ENCODE measurements around the gene MVD.

The MVD gene

DNA sequence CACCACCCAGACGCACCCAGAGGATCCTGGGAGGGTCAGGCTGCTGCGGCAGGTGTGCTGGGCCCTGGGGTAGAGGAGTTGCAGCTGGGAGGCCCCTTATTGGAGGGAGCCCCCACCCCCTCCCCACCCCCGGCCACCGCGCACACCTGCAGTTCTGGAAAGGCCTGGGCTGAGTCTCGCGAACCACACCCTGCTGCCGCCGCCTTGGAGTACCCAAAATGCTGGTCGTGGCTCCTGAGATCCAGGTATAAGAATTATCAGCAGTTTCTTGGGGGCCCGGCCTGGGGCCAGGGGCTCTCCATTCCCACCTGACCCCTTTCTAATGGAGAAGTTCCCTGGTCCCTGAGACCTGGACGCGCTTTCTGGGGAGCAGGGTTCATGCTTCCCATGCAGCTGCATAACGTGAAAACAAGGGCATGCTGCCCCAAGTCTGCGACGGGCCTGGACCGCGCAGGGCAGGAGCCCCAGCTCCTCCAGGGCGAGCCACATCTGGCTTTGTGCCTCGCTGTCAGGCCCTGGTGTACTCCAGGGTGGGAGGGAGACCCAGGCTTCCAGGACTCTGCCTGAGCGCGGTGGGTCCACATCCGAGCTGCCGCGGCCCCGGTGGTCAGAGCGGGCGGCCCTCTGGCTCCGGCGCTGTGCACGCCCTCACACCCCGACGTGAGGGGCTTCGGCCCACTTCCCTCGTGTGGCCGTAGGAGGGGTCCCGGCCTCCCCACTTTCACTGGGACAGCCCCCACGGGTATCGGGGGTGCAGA lies 30.7 kb upstream of the MVD start:
- no peak for DNase-seq
- no peaks in the 10 kb centered on the region for H3K9me3 Mint-ChIP-seq
- H3K36me3 Mint-ChIP-seq (ENCODE audit: insufficient read depth) = peaks cover 57% of the 10 kb centered on the region
- H3K27ac Mint-ChIP-seq = peak overlapping the region in 1 of 2 donors; percentile 90
- H3K27me3 Mint-ChIP-seq = no peaks in the 10 kb centered on the region
- peaks cover 7 to 37% of the 10 kb centered on the region in 2 donors for H3K4me1 Mint-ChIP-seq (ENCODE audit: low read depth in 2 of 2)
- H3K4me3 Mint-ChIP-seq = peak overlapping the region in 1 of 2 donors; percentile 14
- ATAC-seq (replicated peaks) = no peak

- Mint-ChIP-seq H3K4me1 (ENCODE audit: low read depth in 2 of 2) (peaks cover 7 to 35% of the 10 kb centered on the region in 2 donors), H3K27me3 (no peaks in the 10 kb centered on the region), H3K36me3 (ENCODE audit: insufficient read depth) (peaks cover 57% of the 10 kb centered on the region), H3K9me3 (no peaks in the 10 kb centered on the region), H3K27ac (peak overlapping the region in 1 of 2 donors; percentile 38), H3K4me3 (peak overlapping the region in 1 of 2 donors; percentile 64)
- ATAC-seq (replicated peaks) (peak; percentile 41), DNase-seq (no peak)
These were observed 30.0 kb upstream of the MVD start for GRCh38 chr16:88692861-88693260.

GRCh38 chr16:88691924-88692560 lies 29.2 kb upstream of the MVD start:
- Mint-ChIP-seq H3K27ac (peak overlapping the region in 1 of 2 donors; percentile 38), H3K4me3 (peak overlapping the region; percentile 38 to 64)
- DNase-seq = no peak

DNA sequence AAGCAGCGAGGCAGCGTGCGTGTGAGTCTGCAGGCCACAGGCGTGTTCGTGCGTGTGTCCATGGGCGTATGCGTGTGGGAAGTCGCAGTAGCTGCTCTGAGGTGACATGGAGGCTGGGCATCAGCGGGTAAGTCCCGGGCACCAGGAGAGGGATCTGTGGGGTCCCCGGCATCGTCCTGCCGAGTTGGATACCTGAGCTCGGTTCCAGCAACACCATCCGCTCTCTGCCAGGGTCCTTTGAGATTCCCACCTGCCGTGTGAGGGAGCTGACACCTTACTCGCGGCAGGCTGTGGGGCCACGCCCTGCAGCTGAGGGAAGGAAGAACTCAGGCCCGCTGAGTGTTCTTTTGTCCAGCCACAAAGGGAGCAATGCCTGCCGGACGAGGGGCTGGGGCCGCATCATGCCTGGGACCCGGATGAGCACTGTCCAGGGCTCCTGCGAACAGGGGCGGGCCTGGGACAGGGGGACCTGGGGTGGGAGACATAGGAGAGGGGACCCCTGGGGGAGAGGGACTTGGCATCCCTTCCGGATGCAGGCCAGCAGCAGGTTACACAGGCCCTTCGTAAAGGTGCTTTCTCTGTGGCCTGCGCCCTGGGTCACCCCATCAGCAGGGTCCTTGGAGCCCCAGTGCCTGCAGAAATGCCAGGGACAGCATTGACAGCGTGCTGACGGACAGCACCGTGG lies 28.4 kb upstream of the MVD start:
- H3K9me3 Mint-ChIP-seq = no peaks in the 10 kb centered on the region
- H3K27me3 Mint-ChIP-seq = no peaks in the 10 kb centered on the region
- peak overlapping the region; percentile 38 to 64 for H3K4me3 Mint-ChIP-seq
- DNase-seq (no peak), ATAC-seq (replicated peaks) (no peak)
- H3K36me3 Mint-ChIP-seq (ENCODE audit: insufficient read depth) = peaks cover 50% of the 10 kb centered on the region
- H3K4me1 Mint-ChIP-seq (ENCODE audit: low read depth in 2 of 2) = peaks cover 7 to 32% of the 10 kb centered on the region in 2 donors
- H3K27ac Mint-ChIP-seq = no peak overlapping the region

More at GRCh38 chr16:88691924-88692560, 29.2 kb upstream of the MVD start:
- peak; percentile 48 for ATAC-seq (replicated peaks)
- Mint-ChIP-seq H3K27me3 (no peaks in the 10 kb centered on the region), H3K36me3 (ENCODE audit: insufficient read depth) (peaks cover 54% of the 10 kb centered on the region), H3K4me1 (ENCODE audit: low read depth in 2 of 2) (peaks cover 7 to 32% of the 10 kb centered on the region in 2 donors), H3K9me3 (no peaks in the 10 kb centered on the region)

DNA sequence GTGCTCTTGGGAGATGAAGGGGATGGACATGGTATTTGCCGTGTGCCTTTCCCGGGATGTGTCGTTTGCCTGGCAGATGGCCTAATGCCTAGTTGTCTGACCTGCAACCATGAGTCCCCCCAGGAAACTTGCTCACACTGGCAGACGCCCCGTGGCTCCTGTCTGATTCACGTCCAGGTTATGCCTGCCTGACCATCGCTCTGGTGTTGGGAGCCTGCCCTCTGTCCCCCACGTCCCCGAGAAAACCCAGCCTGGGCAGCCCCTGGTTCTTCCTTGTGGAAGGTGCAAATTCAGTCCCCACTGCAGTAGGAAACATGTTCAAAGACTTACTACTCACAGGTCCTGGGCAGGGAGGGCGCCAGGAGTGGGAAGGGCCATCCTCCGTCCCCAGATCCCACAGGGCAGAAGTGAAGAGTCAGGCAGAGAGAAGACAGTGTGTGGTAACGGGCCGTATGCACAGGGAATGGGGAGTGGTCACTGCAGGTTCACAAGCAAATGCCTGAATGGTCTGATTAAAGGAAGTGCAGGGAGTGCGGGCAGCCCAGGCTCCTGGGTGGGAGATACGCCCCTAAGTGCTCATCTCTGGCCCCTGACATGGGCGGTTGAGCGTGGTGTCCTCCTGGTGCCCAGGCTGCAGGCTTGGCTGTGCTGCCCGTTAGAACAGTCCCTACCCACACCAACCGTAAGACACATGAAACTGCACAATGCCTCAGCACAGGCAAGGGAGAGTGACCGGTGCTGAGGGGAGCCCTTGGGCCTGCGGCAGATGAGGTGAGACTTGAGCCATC lies 27.6 kb upstream of the MVD start:
- Mint-ChIP-seq H3K27ac (peak overlapping the region in 1 of 2 donors; percentile 35), H3K9me3 (no peaks in the 10 kb centered on the region), H3K4me3 (peak overlapping the region in 1 of 2 donors; percentile 62), H3K36me3 (ENCODE audit: insufficient read depth) (peaks cover 49% of the 10 kb centered on the region), H3K4me1 (ENCODE audit: low read depth in 2 of 2) (peaks cover 7 to 32% of the 10 kb centered on the region in 2 donors), H3K27me3 (no peaks in the 10 kb centered on the region)
- DNase-seq = no peak
- no peak for ATAC-seq (replicated peaks)

DNA sequence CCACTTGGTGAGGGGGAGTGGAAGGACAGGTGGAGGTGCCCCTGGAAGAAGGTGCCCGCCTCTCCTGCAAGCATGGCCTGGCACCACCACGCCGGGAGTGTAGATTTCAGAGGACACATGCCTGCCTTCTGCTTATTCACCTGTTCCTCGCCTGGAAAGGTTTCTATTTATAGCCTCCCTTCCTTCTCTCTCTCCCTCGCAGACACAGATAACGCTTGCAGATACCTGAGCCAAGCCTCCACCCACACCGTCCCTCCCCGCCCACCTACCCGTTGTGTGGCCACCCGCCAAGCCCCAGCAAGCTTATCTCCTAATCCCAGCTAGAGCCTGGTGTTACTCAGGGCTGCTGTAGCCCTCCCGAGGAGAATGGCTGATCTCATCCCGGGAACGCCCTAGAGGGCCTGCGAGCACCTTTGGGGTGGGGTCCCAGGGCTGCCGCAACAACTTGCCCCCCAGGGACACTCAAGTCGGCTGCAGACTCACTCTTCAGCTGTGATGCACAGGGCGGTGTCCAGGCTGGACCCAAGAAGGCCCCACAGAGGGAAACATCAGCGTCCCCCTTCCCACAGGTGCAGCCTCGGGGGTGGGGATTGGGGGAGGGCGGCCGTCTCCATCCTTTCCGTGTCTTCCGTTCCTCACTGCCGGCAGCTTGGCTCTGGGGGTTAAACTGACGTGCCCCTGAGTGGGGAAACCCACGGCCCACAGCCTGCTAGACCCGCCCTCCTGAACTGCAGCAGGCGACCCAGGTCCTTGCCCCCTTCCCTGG lies 25.3 kb upstream of the MVD start:
- Mint-ChIP-seq H3K9me3 (no peaks in the 10 kb centered on the region), H3K27me3 (no peaks in the 10 kb centered on the region), H3K27ac (no peak overlapping the region), H3K4me3 (peak overlapping the region in 1 of 2 donors; percentile 14), H3K36me3 (ENCODE audit: insufficient read depth) (peaks cover 32% of the 10 kb centered on the region), H3K4me1 (ENCODE audit: low read depth in 2 of 2) (peaks cover 7 to 31% of the 10 kb centered on the region in 2 donors)
- ATAC-seq (replicated peaks) (no peak), DNase-seq (no peak)

DNA sequence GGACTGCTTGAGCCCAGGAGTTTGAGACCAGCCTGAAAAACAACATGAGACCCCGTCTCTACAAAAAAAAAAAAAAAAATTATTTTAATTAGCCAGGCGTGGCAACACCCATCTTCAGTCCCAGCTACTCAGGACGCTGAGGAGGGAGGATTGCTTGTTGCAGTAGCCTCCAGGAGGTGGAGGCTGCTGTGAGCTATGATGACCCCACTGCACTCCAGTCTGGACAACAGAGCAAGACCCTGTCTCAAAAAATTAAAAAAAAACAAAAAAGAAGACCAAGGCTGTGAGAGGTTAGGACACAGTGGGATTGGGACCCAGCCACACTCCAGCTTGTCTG lies 24.8 kb upstream of the MVD start:
- peak overlapping the region in 1 of 2 donors; percentile 14 for H3K4me3 Mint-ChIP-seq
- peaks cover 7 to 29% of the 10 kb centered on the region in 2 donors for H3K4me1 Mint-ChIP-seq (ENCODE audit: low read depth in 2 of 2)
- H3K9me3 Mint-ChIP-seq = no peaks in the 10 kb centered on the region
- peaks cover 34% of the 10 kb centered on the region for H3K36me3 Mint-ChIP-seq (ENCODE audit: insufficient read depth)
- H3K27ac Mint-ChIP-seq = no peak overlapping the region
- H3K27me3 Mint-ChIP-seq = no peaks in the 10 kb centered on the region
- DNase-seq = no peak
- ATAC-seq (replicated peaks) = no peak

DNA sequence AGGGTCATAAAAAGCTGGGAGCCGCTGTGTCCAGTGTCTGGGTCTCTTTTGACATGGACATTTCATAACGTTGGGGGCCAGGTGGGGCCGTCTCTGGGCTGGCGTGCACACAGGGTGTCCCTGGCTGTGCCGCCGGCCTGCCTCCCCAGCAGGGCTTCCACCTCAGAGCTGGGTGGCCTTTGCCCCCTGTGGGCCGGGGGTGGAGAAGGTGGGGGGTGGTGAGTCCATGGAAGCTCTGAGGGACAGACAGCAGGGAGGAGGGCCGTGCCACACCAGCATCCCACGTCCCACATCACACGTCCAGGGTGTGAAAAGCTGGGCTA lies 24.3 kb upstream of the MVD start:
- ATAC-seq (replicated peaks) (no peak), DNase-seq (no peak)
- Mint-ChIP-seq H3K36me3 (ENCODE audit: insufficient read depth) (peaks cover 30% of the 10 kb centered on the region), H3K27ac (peak overlapping the region in 1 of 2 donors; percentile 26), H3K4me3 (peak overlapping the region in 1 of 2 donors; percentile 82), H3K9me3 (no peaks in the 10 kb centered on the region), H3K27me3 (no peaks in the 10 kb centered on the region), H3K4me1 (ENCODE audit: low read depth in 2 of 2) (peaks cover 11 to 28% of the 10 kb centered on the region in 2 donors)

DNA sequence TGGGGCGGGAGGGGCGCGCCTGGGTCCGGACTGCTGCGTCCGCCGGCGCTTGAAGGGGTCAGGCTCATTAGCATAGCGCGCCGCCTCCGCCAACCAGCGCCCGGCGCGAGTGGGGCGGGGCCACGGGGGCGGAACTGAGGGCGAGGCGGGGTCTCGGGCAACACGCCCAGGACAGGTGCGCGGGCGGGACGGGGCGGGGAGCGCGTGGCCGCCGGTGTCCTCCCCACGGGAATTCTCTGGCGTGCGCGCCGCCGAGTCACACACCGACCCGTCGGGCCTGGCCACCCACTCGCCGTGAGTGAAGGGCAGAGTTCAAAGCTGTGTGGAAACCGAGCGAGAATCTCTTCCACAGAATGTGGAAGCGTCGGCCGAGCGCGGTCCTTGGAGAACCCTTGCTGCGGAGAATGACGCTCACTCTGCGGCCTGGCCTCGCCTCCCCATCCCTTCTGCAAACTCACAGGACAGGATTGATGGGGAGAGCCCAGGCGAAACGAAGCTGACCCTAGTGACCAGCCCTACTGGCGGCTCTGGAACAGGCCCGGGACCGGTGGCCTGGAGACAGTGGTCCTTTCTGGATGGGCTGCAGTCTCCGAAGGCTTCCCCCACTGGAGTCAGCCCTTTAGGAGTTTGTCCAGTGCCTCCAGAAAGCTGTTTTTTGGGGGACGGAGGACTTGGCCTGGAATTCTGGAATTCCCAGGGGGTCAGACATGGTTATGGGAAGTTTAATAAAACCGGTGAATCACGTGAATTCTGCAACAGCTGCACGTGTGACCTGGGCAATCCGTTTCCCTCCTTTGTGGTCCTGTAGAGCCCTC lies 23.8 kb upstream of the MVD start, which contains the start of gene SNAI3:
Gene SNAI3 (minus strand): TSS at position 69 of the 815 bp plus-strand sequence. CDS start 101 bp downstream, outside the sequence.
- no peaks in the 10 kb centered on the region for H3K27me3 Mint-ChIP-seq
- no peaks in the 10 kb centered on the region for H3K9me3 Mint-ChIP-seq
- peaks cover 17 to 29% of the 10 kb centered on the region in 2 donors for H3K4me1 Mint-ChIP-seq (ENCODE audit: low read depth in 2 of 2)
- ATAC-seq (replicated peaks) (peak; percentile 75), DNase-seq (peak; percentile 73 to 78 (median 77))
- H3K36me3 Mint-ChIP-seq (ENCODE audit: insufficient read depth) = peaks cover 31% of the 10 kb centered on the region
- H3K27ac Mint-ChIP-seq = peak within 1 kb of the TSS; percentile 44 to 73
- peak within 1 kb of the TSS; percentile 79 to 82 for H3K4me3 Mint-ChIP-seq

- Mint-ChIP-seq H3K9me3 (no peaks in the 10 kb centered on the region), H3K4me1 (ENCODE audit: low read depth in 2 of 2) (peaks cover 18 to 32% of the 10 kb centered on the region in 2 donors), H3K27ac (peak overlapping the region in 1 of 2 donors; percentile 73), H3K36me3 (ENCODE audit: insufficient read depth) (peaks cover 36% of the 10 kb centered on the region), H3K27me3 (no peaks in the 10 kb centered on the region), H3K4me3 (peak overlapping the region; percentile 79 to 82)
- peak; percentile 31 to 43 (median 42) for DNase-seq
- peak; percentile 59 for ATAC-seq (replicated peaks)
These were observed 23.2 kb upstream of the MVD start for GRCh38 chr16:88686062-88686438.

DNA sequence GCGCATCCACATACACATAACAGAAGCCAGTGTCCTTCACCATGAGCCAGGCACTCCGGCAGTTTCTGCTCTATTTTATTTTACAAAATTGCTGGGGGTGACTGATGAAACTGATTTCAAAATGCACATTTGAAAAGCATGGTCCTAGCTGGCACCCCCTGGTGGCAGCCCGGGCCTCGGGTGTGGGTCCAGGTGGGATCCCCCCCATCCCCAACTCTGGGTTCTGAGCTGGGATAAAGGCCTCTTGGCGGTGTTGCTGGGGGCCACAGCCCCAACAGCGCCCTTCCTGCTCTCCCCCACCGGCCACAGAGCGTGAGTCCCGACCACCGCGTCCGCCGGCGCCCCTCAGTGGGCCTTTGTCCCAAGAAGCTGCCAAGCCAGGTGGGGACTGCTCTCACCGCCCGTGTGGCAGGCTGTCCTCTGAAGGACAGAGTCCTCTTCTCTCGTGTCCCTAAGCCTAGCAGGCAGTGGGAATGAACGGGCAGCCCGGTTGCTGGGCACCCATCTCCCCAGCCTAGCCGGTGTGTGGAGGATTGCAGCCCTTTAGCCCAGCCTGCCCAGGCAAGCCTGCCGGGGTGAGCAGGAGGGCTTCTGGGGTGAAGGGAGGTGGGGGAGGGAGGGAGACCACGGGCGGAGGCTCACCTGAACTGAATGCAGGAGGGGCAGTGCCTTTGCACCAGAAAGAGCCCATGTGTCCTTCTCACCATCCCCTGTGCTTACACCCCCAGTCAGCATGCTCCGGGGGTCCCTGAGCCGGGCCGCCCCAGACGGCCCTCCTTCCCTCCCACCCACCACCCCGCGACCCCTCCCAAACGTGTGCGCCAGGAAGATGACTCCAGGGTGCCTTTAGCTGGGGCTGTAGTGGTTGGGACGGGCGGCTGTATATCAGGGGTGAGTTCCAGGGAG lies 22.5 kb upstream of the MVD start:
- ATAC-seq (replicated peaks) = peak; percentile 31
- peaks cover 11 to 29% of the 10 kb centered on the region in 2 donors for H3K4me1 Mint-ChIP-seq (ENCODE audit: low read depth in 2 of 2)

More for the DNA sequence above, 22.5 kb upstream of the MVD start:
- DNase-seq = peak; percentile 52 to 60 (median 58)
- H3K36me3 Mint-ChIP-seq (ENCODE audit: insufficient read depth) = peaks cover 42% of the 10 kb centered on the region
- H3K27ac Mint-ChIP-seq = peak overlapping the region; percentile 44 to 73
- peak overlapping the region; percentile 79 to 82 for H3K4me3 Mint-ChIP-seq
- H3K27me3 Mint-ChIP-seq = no peaks in the 10 kb centered on the region
- H3K9me3 Mint-ChIP-seq = no peaks in the 10 kb centered on the region
